ENCODE results near the gene TRDN.

GRCh38 chr6:123629258-123629941, 7.3 kb downstream of the TRDN start:
- no peak for TF ChIP-seq YY1 (IDR thresholded peaks at IDR 0.05; ENCODE audit: insufficient read depth, insufficient read length)
- TF ChIP-seq ZNF274 (IDR thresholded peaks at IDR 0.05; ENCODE audit: low read depth, low read length), result no peak
- no peak for TF ChIP-seq SUZ12 (IDR thresholded peaks at IDR 0.05; ENCODE audit: extremely low read depth, insufficient read depth, insufficient read length)

Measured in NT2/D1 (cell line).